WTC11 (cell line): Measurements from ENCODE around the gene ANKRD33. TPM values are rescaled to one million over a fixed set of nuclear protein-coding genes. Genes with fewer than 3 reads are reported as not detected.

Experiments
- ATAC-seq: fragments of 200-7000 bp; cut with Tn5 transposase; 2 replicates; pipeline ENCODE4 v1.10.0; 2021; ENCODE audit warnings: mild to moderate bottlenecking, moderate library complexity
- CTCF ChIA-PET: fragments of 300-600 bp; sonication (Branson Sonifier 250); formaldehyde crosslinking; loops from one replicate; lab custom pipeline; 2021; ENCODE audit warnings: antibody characterized with exemption; lab: Charles Lee
- POLR2A ChIA-PET: fragments of 350-600 bp; sonication (Branson Sonifier 250); formaldehyde crosslinking; loops from one replicate; lab custom pipeline; 2021; ENCODE audit warnings: antibody characterized with exemption; lab: Charles Lee
- DNase-seq: peaks from one replicate; pipeline ENCODE4 v3.0.0; 2021; ENCODE audit warnings: low spot score
- H3K27ac Mint-ChIP-seq: 2 replicates; pipeline ENCODE4 v1.8.0; 2021; ENCODE audit warnings: mixed read lengths
- H3K27me3 Mint-ChIP-seq: 2 replicates; pipeline ENCODE4 v1.8.0; 2021; ENCODE audit warnings: low read depth, mild to moderate bottlenecking, moderate library complexity, mixed read lengths
- H3K36me3 Mint-ChIP-seq: 2 replicates; pipeline ENCODE4 v1.8.0; 2021; ENCODE audit warnings: mixed read lengths
- H3K4me1 Mint-ChIP-seq: 2 replicates; pipeline ENCODE4 v1.8.0; 2022; ENCODE audit warnings: mixed read lengths
- H3K4me3 Mint-ChIP-seq: 2 replicates; pipeline ENCODE4 v1.8.0; 2021; ENCODE audit warnings: mild to moderate bottlenecking, moderate library complexity, mixed read lengths
- H3K9me3 Mint-ChIP-seq: 2 replicates; pipeline ENCODE4 v1.8.0; 2021; ENCODE audit warnings: mixed read lengths
- ATF3 ChIP-seq: sonication (generic); formaldehyde crosslinking; conservative IDR thresholded peaks from 2 replicates; pipeline ENCODE4 v1.8.1; 2022; ENCODE audit warnings: mild to moderate bottlenecking, missing genetic modification reagents
- ATF6 ChIP-seq: sonication (generic); formaldehyde crosslinking; IDR thresholded peaks from 2 replicates; pipeline ENCODE4 v1.8.1; 2023; ENCODE audit warnings: mild to moderate bottlenecking, missing genetic modification reagents
- CTCF ChIP-seq: fragments of 200-600 bp; IDR thresholded peaks from 2 replicates; pipeline ENCODE4 v1.8.0; 2022; ENCODE audit warnings: antibody characterized with exemption
- ERG ChIP-seq: fragments of 250-450 bp; sonication (Bioruptor Pico); IDR thresholded peaks from 2 replicates; pipeline ENCODE4 v1.8.0; 2021; ENCODE audit warnings: mild to moderate bottlenecking
- GABPB1 ChIP-seq: sonication (generic); formaldehyde crosslinking; IDR thresholded peaks from 2 replicates; pipeline ENCODE4 v1.8.1; 2023; ENCODE audit warnings: mild to moderate bottlenecking, missing genetic modification reagents
- MLX ChIP-seq: sonication (generic); formaldehyde crosslinking; IDR thresholded peaks from 2 replicates; pipeline ENCODE4 v1.8.1; 2023; ENCODE audit warnings: mild to moderate bottlenecking, missing genetic modification reagents, moderate library complexity
- NR1H2 ChIP-seq: sonication (generic); formaldehyde crosslinking; IDR thresholded peaks from 2 replicates; pipeline ENCODE4 v1.9.0; 2021; ENCODE audit warnings: mild to moderate bottlenecking, moderate library complexity, missing genetic modification reagents
- PREB ChIP-seq: sonication (generic); formaldehyde crosslinking; IDR thresholded peaks from 2 replicates; pipeline ENCODE4 v1.8.1; 2022; ENCODE audit warnings: mild to moderate bottlenecking, missing genetic modification reagents, moderate library complexity, borderline replicate concordance
- PRRX2 ChIP-seq: fragments of 250-450 bp; sonication (Bioruptor Pico); IDR thresholded peaks from 2 replicates; pipeline ENCODE4 v1.8.0; 2021; ENCODE audit warnings: mild to moderate bottlenecking
- RORB ChIP-seq: fragments of 250-450 bp; sonication (Bioruptor Pico); IDR thresholded peaks from 2 replicates; pipeline ENCODE4 v1.9.0; 2021; ENCODE audit warnings: mild to moderate bottlenecking
- SMAD4 ChIP-seq: sonication (generic); formaldehyde crosslinking; IDR thresholded peaks from 2 replicates; pipeline ENCODE4 v1.8.0; 2022; ENCODE audit warnings: mild to moderate bottlenecking, missing genetic modification reagents
- SOX15 ChIP-seq: fragments of 250-450 bp; sonication (Bioruptor Pico); IDR thresholded peaks from 2 replicates; pipeline ENCODE4 v1.9.0; 2021; ENCODE audit warnings: mild to moderate bottlenecking
- TEAD1 ChIP-seq: sonication (generic); formaldehyde crosslinking; IDR thresholded peaks from 2 replicates; pipeline ENCODE4 v1.8.0; 2022; ENCODE audit warnings: mild to moderate bottlenecking, missing genetic modification reagents
- ZBTB21 ChIP-seq: sonication (generic); formaldehyde crosslinking; IDR thresholded peaks from 2 replicates; pipeline ENCODE4 v1.8.1; 2023; ENCODE audit warnings: mild to moderate bottlenecking, missing genetic modification reagents, borderline replicate concordance
- ZBTB43 ChIP-seq: sonication (generic); formaldehyde crosslinking; IDR thresholded peaks from 2 replicates; pipeline ENCODE4 v1.8.1; 2023; ENCODE audit warnings: mild to moderate bottlenecking, missing genetic modification reagents
- ZNF263 ChIP-seq: sonication (generic); formaldehyde crosslinking; IDR thresholded peaks from 2 replicates; pipeline ENCODE4 v1.8.1; 2022; ENCODE audit warnings: low read depth, mild to moderate bottlenecking, moderate library complexity, missing genetic modification reagents
- ZSCAN18 ChIP-seq: fragments of 250-450 bp; sonication (Bioruptor Pico); IDR thresholded peaks from 2 replicates; pipeline ENCODE4 v2.1.2; 2022; ENCODE audit warnings: mild to moderate bottlenecking, moderate library complexity
- total RNA-seq: library from RNA; stranded (reverse); gene quantifications from 3 replicates; pipeline ENCODE4 v1.2.3, GENCODE V29; 2021

Gene ANKRD33
- total RNA-seq, 1 experiment from 2014 or later = 1.7 TPM

- TF ChIP-seq ERG (CRISPR knock-in tag) (no peak), TEAD1 (CRISPR knock-in tag) (no peak)
- TF ChIP-seq, all 79 proteins: peak for 0
Observed at GRCh38 chr12:51932218-51933076, 44.5 kb downstream of the ANKRD33 start (continued).

GRCh38 chr12:51934080-51934479, 46.2 kb downstream of the ANKRD33 start:
- CTCF ChIA-PET = interaction anchor here (1.2 to 3.2 kb wide), 3 partner anchors 11 to 59 kb away, joined by 5 to 13 read pairs (median 11); no protein-coding TSS in a partner anchor
- no peaks in the 10 kb centered on the region for H3K4me1 Mint-ChIP-seq
- TF ChIP-seq ATF3 (CRISPR knock-in tag) = no peak
- TF ChIP-seq TEAD1 (CRISPR knock-in tag) = no peak
- no peak for TF ChIP-seq ZNF263 (CRISPR knock-in tag)
- no peak for TF ChIP-seq SMAD4 (CRISPR knock-in tag)
- no peak for TF ChIP-seq NR1H2 (CRISPR knock-in tag)
- TF ChIP-seq PRRX2 (CRISPR knock-in tag) = no peak
- no peak for TF ChIP-seq PREB (CRISPR knock-in tag)
- TF ChIP-seq ATF6 = no peak
- peaks cover 6% of the 10 kb centered on the region; the same call in 1 of the 2 replicates for H3K27me3 Mint-ChIP-seq
- POLR2A ChIA-PET = no interaction called here
- DNase-seq = no peak
- no peak overlapping the region for H3K27ac Mint-ChIP-seq
- ATAC-seq = no peak
- H3K9me3 Mint-ChIP-seq = peaks cover 5% of the 10 kb centered on the region; the same call in 1 of the 2 replicates
- H3K36me3 Mint-ChIP-seq = no peaks in the 10 kb centered on the region
- H3K4me3 Mint-ChIP-seq = no peak overlapping the region

GRCh38 chr12:51937926-51938325, 50.0 kb downstream of the ANKRD33 start:
- Mint-ChIP-seq H3K36me3 (no peaks in the 10 kb centered on the region), H3K27me3 (peaks cover 6% of the 10 kb centered on the region; the same call in 1 of the 2 replicates), H3K4me3 (no peak overlapping the region), H3K4me1 (peaks cover 9% of the 10 kb centered on the region), H3K9me3 (peaks cover 5% of the 10 kb centered on the region; the same call in 1 of the 2 replicates), H3K27ac (no peak overlapping the region)
- ATAC-seq = no peak
- ChIA-PET CTCF (interaction anchor here (0.6 to 3.1 kb wide), 6 partner anchors 11 to 62 kb away, joined by 3 to 10 read pairs (median 4); no protein-coding TSS in a partner anchor), POLR2A (no interaction called here)
- no peak for DNase-seq
- TF ChIP-seq ATF6 = no peak
- no peak for TF ChIP-seq MLX
- TF ChIP-seq GABPB1 (CRISPR knock-in tag) = no peak
- no peak for TF ChIP-seq ZSCAN18 (CRISPR knock-in tag)
- no peak for TF ChIP-seq CTCF
- TF ChIP-seq SOX15 (CRISPR knock-in tag) = no peak
- TF ChIP-seq ERG (CRISPR knock-in tag) = no peak
- no peak for TF ChIP-seq ZBTB43
- no peak for TF ChIP-seq ZBTB21
- no peak for TF ChIP-seq RORB (CRISPR knock-in tag)
